ENCODE data around the gene KLF18. TPM values are rescaled to one million over a fixed set of nuclear protein-coding genes. Genes with fewer than 3 reads are reported as not detected.

KLF18 gene
- total RNA-seq, 1 experiment from 2014 or later = 0.09 TPM

DNA sequence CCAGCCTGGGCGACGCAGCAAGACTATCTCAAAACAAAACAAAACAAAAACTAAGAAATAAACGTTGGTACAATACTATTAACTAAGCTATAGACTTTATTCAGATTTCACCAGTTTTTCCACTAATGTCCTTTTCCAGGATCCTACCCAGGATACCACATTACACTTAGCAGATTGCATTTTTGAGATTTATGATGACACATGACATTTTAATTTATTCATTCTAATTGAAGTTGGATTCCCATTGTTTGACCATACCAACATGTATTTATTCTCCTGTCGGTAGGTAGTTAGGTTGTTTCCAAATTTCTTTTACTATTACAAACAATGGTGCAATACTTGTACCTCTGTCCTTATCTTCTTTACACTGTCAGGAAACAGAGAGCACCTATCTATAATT is 29.6 kb downstream of the KLF18 start (continued):
- TF ChIP-seq ZNF425 (CRISPR knock-in tag; conservative IDR thresholded peaks at IDR 0.05) (no peak), CBFB (CRISPR knock-in tag; IDR thresholded peaks at IDR 0.05; ENCODE audit: low read depth) (no peak)
- TF ChIP-seq, protein P1, sequence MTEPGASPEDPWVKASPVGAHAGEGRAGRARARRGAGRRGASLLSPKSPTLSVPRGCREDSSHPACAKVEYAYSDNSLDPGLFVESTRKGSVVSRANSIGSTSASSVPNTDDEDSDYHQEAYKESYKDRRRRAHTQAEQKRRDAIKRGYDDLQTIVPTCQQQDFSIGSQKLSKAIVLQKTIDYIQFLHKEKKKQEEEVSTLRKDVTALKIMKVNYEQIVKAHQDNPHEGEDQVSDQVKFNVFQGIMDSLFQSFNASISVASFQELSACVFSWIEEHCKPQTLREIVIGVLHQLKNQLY (CRISPR knock-in tag; IDR thresholded peaks at IDR 0.05) = no peak
- TF ChIP-seq, protein P2, sequence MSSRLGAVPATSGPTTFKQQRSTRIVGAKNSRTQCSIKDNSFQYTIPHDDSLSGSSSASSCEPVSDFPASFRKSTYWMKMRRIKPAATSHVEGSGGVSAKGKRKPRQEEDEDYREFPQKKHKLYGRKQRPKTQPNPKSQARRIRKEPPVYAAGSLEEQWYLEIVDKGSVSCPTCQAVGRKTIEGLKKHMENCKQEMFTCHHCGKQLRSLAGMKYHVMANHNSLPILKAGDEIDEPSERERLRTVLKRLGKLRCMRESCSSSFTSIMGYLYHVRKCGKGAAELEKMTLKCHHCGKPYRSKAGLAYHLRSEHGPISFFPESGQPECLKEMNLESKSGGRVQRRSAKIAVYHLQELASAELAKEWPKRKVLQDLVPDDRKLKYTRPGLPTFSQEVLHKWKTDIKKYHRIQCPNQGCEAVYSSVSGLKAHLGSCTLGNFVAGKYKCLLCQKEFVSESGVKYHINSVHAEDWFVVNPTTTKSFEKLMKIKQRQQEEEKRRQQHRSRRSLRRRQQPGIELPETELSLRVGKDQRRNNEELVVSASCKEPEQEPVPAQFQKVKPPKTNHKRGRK (CRISPR knock-in tag; IDR thresholded peaks at IDR 0.05; ENCODE audit: borderline replicate concordance) = no peak

DNA sequence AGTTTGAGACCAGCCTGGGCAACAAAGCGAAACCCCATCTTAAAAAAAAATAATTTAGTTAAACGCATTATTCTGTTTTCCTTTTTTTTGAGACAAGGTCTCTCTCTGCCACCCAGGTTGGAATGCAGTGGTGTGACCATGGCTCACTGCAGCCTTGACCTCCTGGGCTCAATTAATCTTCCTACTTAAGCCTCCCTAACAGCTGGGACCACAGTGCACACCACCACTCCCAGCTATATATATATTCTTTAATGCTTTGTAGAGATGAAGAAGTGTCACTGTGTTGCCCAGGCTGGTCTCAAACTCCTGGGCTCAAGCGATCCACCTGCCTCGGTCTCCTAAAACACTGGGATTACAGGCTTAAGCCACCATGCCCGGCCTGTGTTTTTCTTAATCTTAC is 30.5 kb downstream of the KLF18 start:
- no peak overlapping the region for H3K27ac Mint-ChIP-seq
- H3K4me1 Mint-ChIP-seq = peaks cover 8% of the 10 kb centered on the region
- TF ChIP-seq E2F1 (CRISPR knock-in tag; IDR thresholded peaks at IDR 0.05) = no peak
- no peak for TF ChIP-seq ZNF219 (CRISPR knock-in tag; IDR thresholded peaks at IDR 0.05; ENCODE audit: borderline replicate concordance)
- TF ChIP-seq PRRX2 (CRISPR knock-in tag; IDR thresholded peaks at IDR 0.05) = no peak
- no peak for TF ChIP-seq OVOL2 (CRISPR knock-in tag; IDR thresholded peaks at IDR 0.05; ENCODE audit: borderline replicate concordance)
- TF ChIP-seq NFE2L1 (CRISPR knock-in tag; IDR thresholded peaks at IDR 0.05) = no peak
- TF ChIP-seq JUN (CRISPR knock-in tag; IDR thresholded peaks at IDR 0.05) = no peak
- no peak for TF ChIP-seq ETV6 (CRISPR knock-in tag; IDR thresholded peaks at IDR 0.05)
- TF ChIP-seq TEAD4 (CRISPR knock-in tag; IDR thresholded peaks at IDR 0.05) = no peak
- no peak for TF ChIP-seq NR2C2 (CRISPR knock-in tag; IDR thresholded peaks at IDR 0.05)
- no peak for TF ChIP-seq TCF7 (CRISPR knock-in tag; IDR thresholded peaks at IDR 0.05; ENCODE audit: low read depth)
- TF ChIP-seq, protein P2 (CRISPR knock-in tag; IDR thresholded peaks at IDR 0.05; ENCODE audit: borderline replicate concordance) = no peak
- TF ChIP-seq, protein P3, sequence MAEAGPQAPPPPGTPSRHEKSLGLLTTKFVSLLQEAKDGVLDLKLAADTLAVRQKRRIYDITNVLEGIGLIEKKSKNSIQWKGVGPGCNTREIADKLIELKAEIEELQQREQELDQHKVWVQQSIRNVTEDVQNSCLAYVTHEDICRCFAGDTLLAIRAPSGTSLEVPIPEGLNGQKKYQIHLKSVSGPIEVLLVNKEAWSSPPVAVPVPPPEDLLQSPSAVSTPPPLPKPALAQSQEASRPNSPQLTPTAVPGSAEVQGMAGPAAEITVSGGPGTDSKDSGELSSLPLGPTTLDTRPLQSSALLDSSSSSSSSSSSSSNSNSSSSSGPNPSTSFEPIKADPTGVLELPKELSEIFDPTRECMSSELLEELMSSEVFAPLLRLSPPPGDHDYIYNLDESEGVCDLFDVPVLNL (CRISPR knock-in tag; IDR thresholded peaks at IDR 0.05; ENCODE audit: borderline replicate concordance, low read depth) = no peak
- no peaks in the 10 kb centered on the region; the same call in 1 of the 2 replicates for H3K27me3 Mint-ChIP-seq (ENCODE audit: low read depth)
- no peak overlapping the region for H3K4me3 Mint-ChIP-seq
- no peak for DNase-seq (ENCODE audit: low spot score)
- no peaks in the 10 kb centered on the region for H3K9me3 Mint-ChIP-seq
- ChIA-PET POLR2A (no interaction called here), CTCF (interaction anchor here (2.7 kb wide), 1 partner anchor 7 kb away, joined by 17 read pairs; no protein-coding TSS in a partner anchor)
- ATAC-seq = no peak
- H3K36me3 Mint-ChIP-seq = no peaks in the 10 kb centered on the region

GRCh38 chr1:44108971-44109370 is 32.5 kb downstream of the KLF18 start:
- Mint-ChIP-seq H3K27me3 (ENCODE audit: low read depth) (peaks cover 5% of the 10 kb centered on the region), H3K4me1 (peaks cover 8% of the 10 kb centered on the region), H3K9me3 (no peaks in the 10 kb centered on the region), H3K4me3 (no peak overlapping the region), H3K27ac (no peak overlapping the region), H3K36me3 (no peaks in the 10 kb centered on the region)
- no peak for DNase-seq (ENCODE audit: low spot score)
- ChIA-PET CTCF (interaction anchor here (1.0 to 1.6 kb wide), 3 partner anchors 61 to 186 kb away, joined by 4 to 5 read pairs (median 5); no protein-coding TSS in a partner anchor), POLR2A (no interaction called here)
- no peak for ATAC-seq
- no peak for TF ChIP-seq ZNF232 (CRISPR knock-in tag; IDR thresholded peaks at IDR 0.05)
- no peak for TF ChIP-seq USF2 (CRISPR knock-in tag; IDR thresholded peaks at IDR 0.05)
- TF ChIP-seq MXD4 (CRISPR knock-in tag; IDR thresholded peaks at IDR 0.05; ENCODE audit: borderline replicate concordance) = no peak
- no peak for TF ChIP-seq NR3C1 (CRISPR knock-in tag; conservative IDR thresholded peaks at IDR 0.05; ENCODE audit: low read depth)
- TF ChIP-seq FOXK1 (CRISPR knock-in tag; IDR thresholded peaks at IDR 0.05) = no peak
- TF ChIP-seq PRRX2 (CRISPR knock-in tag; IDR thresholded peaks at IDR 0.05) = no peak
- TF ChIP-seq ZNF138 (CRISPR knock-in tag; conservative IDR thresholded peaks at IDR 0.05) = no peak
- TF ChIP-seq CREB1 (CRISPR knock-in tag; IDR thresholded peaks at IDR 0.05) = no peak
- no peak for TF ChIP-seq ZNF671 (CRISPR knock-in tag; IDR thresholded peaks at IDR 0.05)
- no peak for TF ChIP-seq ZMAT4 (CRISPR knock-in tag; IDR thresholded peaks at IDR 0.05)
- TF ChIP-seq ZNF263 (CRISPR knock-in tag; IDR thresholded peaks at IDR 0.05; ENCODE audit: low read depth) = no peak

Measured in WTC11 (cell line).